Mucosa of rectum (tissue), 2 donors: ENCODE results near the gene FNBP1L.
"Not testable (repeated sequence)": the region's sequence is repeated elsewhere in the genome, so short reads cannot be mapped to it uniquely, and the experiment has no call there.

Experiments
- H3K27ac ChIP-seq, 2 donors: one replicate each; pipeline ENCODE4 v1.7.0; 2013; ENCODE audit warnings: inconsistent platforms in 2 of 2, low read depth in 2 of 2, low read length in 2 of 2
- H3K27me3 ChIP-seq, 2 donors: one replicate each; pipeline ENCODE4 v1.7.0; 2013; ENCODE audit warnings: low read length in 2 of 2; ENCODE audit not compliant: control insufficient read depth in 2 of 2, insufficient read depth in 2 of 2
- H3K36me3 ChIP-seq, 2 donors: one replicate each; pipeline ENCODE4 v1.7.0; 2013; ENCODE audit warnings: low read length in 2 of 2; ENCODE audit not compliant: control insufficient read depth in 2 of 2, insufficient read depth in 2 of 2
- H3K4me1 ChIP-seq, 2 donors: one replicate each; pipeline ENCODE4 v1.7.0; 2013; ENCODE audit warnings: low read length in 2 of 2, mild to moderate bottlenecking in 1 of 2; ENCODE audit not compliant: control insufficient read depth in 2 of 2, insufficient read depth in 2 of 2
- H3K4me3 ChIP-seq, 2 donors: one replicate each; pipeline ENCODE4 v1.7.0; 2013; ENCODE audit warnings: low read length in 2 of 2
- H3K9ac ChIP-seq, 2 donors: one replicate each; pipeline ENCODE4 v1.7.0; 2013; ENCODE audit warnings: low read length in 2 of 2, low read depth in 1 of 2, mild to moderate bottlenecking in 1 of 2
- H3K9me3 ChIP-seq, 2 donors: one replicate each; pipeline ENCODE4 v1.7.0; 2013; ENCODE audit warnings: low read length in 2 of 2; ENCODE audit not compliant: control insufficient read depth in 2 of 2
- donor health status: healthy.
- donor health status: Normal muscosa, but diverticular disease.

Gene FNBP1L

GRCh38 chr1:93475681-93476080 lies 27.8 kb downstream of the FNBP1L start:
- Histone ChIP-seq H3K27me3 (no peaks in the 10 kb centered on the region), H3K4me1 (peaks cover 0 to 2% of the 10 kb centered on the region in 2 donors), H3K9ac (no peak overlapping the region), H3K4me3 (no peak overlapping the region), H3K27ac (no peak overlapping the region), H3K9me3 (no peaks in the 10 kb centered on the region), H3K36me3 (no peaks in the 10 kb centered on the region)

- not testable (repeated sequence) for H3K9me3 ChIP-seq, H3K27me3 ChIP-seq, H3K36me3 ChIP-seq, H3K9ac ChIP-seq, H3K27ac ChIP-seq, H3K4me3 ChIP-seq, H3K4me1 ChIP-seq
Observed at GRCh38 chr1:93479133-93479745, 31.3 kb downstream of the FNBP1L start.

GRCh38 chr1:93481899-93482298 lies 34.0 kb downstream of the FNBP1L start:
- H3K27ac ChIP-seq, H3K36me3 ChIP-seq, H3K4me3 ChIP-seq, H3K9ac ChIP-seq, H3K4me1 ChIP-seq, H3K9me3 ChIP-seq, H3K27me3 ChIP-seq: not testable (repeated sequence)

- H3K9me3 ChIP-seq, result no peaks in the 10 kb centered on the region
- no peaks in the 10 kb centered on the region for H3K4me1 ChIP-seq
- H3K4me3 ChIP-seq, result no peak overlapping the region
- no peaks in the 10 kb centered on the region for H3K27me3 ChIP-seq
- H3K9ac ChIP-seq, result no peak overlapping the region
- H3K27ac ChIP-seq, result no peak overlapping the region
- no peaks in the 10 kb centered on the region for H3K36me3 ChIP-seq
Observed at GRCh38 chr1:93483200-93483599, 35.3 kb downstream of the FNBP1L start.

- Histone ChIP-seq H3K9me3 (no peaks in the 10 kb centered on the region), H3K4me3 (no peak overlapping the region), H3K4me1 (no peaks in the 10 kb centered on the region), H3K27me3 (no peaks in the 10 kb centered on the region), H3K9ac (no peak overlapping the region), H3K36me3 (no peaks in the 10 kb centered on the region), H3K27ac (no peak overlapping the region)
Observed at GRCh38 chr1:93483606-93484005, 35.7 kb downstream of the FNBP1L start.

GRCh38 chr1:93488207-93488606 lies 40.3 kb downstream of the FNBP1L start:
- no peak overlapping the region for H3K27ac ChIP-seq
- no peak overlapping the region for H3K9ac ChIP-seq
- H3K27me3 ChIP-seq, result no peaks in the 10 kb centered on the region
- H3K36me3 ChIP-seq, result no peaks in the 10 kb centered on the region
- no peaks in the 10 kb centered on the region for H3K9me3 ChIP-seq
- no peak overlapping the region for H3K4me3 ChIP-seq
- peaks cover 0 to 4% of the 10 kb centered on the region in 2 donors for H3K4me1 ChIP-seq

GRCh38 chr1:93489756-93490155 lies 41.8 kb downstream of the FNBP1L start:
- Histone ChIP-seq H3K27ac (no peak overlapping the region), H3K9me3 (no peaks in the 10 kb centered on the region), H3K4me3 (no peak overlapping the region), H3K27me3 (no peaks in the 10 kb centered on the region), H3K4me1 (peaks cover 0 to 4% of the 10 kb centered on the region in 2 donors), H3K9ac (no peak overlapping the region), H3K36me3 (no peaks in the 10 kb centered on the region)

GRCh38 chr1:93490357-93490756 lies 42.4 kb downstream of the FNBP1L start:
- no peaks in the 10 kb centered on the region for H3K36me3 ChIP-seq
- H3K27ac ChIP-seq, result peak overlapping the region in 1 of 2 donors; percentile 13
- H3K9ac ChIP-seq, result no peak overlapping the region

GRCh38 chr1:93495911-93496310 lies 48.0 kb downstream of the FNBP1L start:
- H3K27ac ChIP-seq, result no peak overlapping the region
- no peaks in the 10 kb centered on the region for H3K4me1 ChIP-seq
- no peaks in the 10 kb centered on the region for H3K27me3 ChIP-seq

More at GRCh38 chr1:93490357-93490756, 42.4 kb downstream of the FNBP1L start:
- no peaks in the 10 kb centered on the region for H3K27me3 ChIP-seq
- H3K9me3 ChIP-seq, result no peaks in the 10 kb centered on the region
- H3K4me1 ChIP-seq, result peaks cover 0 to 4% of the 10 kb centered on the region in 2 donors
- no peak overlapping the region for H3K4me3 ChIP-seq

GRCh38 chr1:93496520-93496919 lies 48.6 kb downstream of the FNBP1L start:
- H3K4me3 ChIP-seq, result no peak overlapping the region
- H3K27ac ChIP-seq, result no peak overlapping the region
- peaks cover 0 to 3% of the 10 kb centered on the region in 2 donors for H3K4me1 ChIP-seq
- no peak overlapping the region for H3K9ac ChIP-seq
- H3K9me3 ChIP-seq, result no peaks in the 10 kb centered on the region
- H3K36me3 ChIP-seq, result no peaks in the 10 kb centered on the region
- H3K27me3 ChIP-seq, result no peaks in the 10 kb centered on the region

More at GRCh38 chr1:93495911-93496310, 48.0 kb downstream of the FNBP1L start:
- Histone ChIP-seq H3K36me3 (no peaks in the 10 kb centered on the region), H3K9ac (no peak overlapping the region), H3K9me3 (no peaks in the 10 kb centered on the region), H3K4me3 (no peak overlapping the region)

GRCh38 chr1:93499075-93499474 lies 51.2 kb downstream of the FNBP1L start:
- Histone ChIP-seq H3K9ac (no peak overlapping the region), H3K27me3 (no peaks in the 10 kb centered on the region), H3K27ac (no peak overlapping the region), H3K4me3 (no peak overlapping the region), H3K4me1 (peaks cover 0 to 3% of the 10 kb centered on the region in 2 donors), H3K9me3 (no peaks in the 10 kb centered on the region), H3K36me3 (no peaks in the 10 kb centered on the region)
